ENCODE data around the gene P2RX4. TPM values are rescaled to one million over a fixed set of nuclear protein-coding genes. Genes with fewer than 3 reads are reported as not detected.
"Not testable (repeated sequence)": the region's sequence is repeated elsewhere in the genome, so short reads cannot be mapped to it uniquely, and the experiment has no call there.

The P2RX4 gene
- total RNA-seq, 1 donor from 2014 or later = 4.3 TPM

GRCh38 chr12:121189131-121189530 is 20.8 kb upstream of the P2RX4 start:
- H3K4me3 ChIP-seq = no peak overlapping the region
- DNase-seq (ENCODE audit: low spot score in 2 of 2) = no peak
- H3K36me3 ChIP-seq = no peaks in the 10 kb centered on the region
- H3K9me3 ChIP-seq = no peaks in the 10 kb centered on the region
- intact Hi-C loops (cut with DNase I) = no loop called here
- TF ChIP-seq CTCF (IDR thresholded peaks at IDR 0.05) = no peak
- no peak overlapping the region for H3K27ac ChIP-seq
- H3K4me1 ChIP-seq = no peaks in the 10 kb centered on the region
- H3K27me3 ChIP-seq = no peaks in the 10 kb centered on the region

- Histone ChIP-seq H3K4me1 (no peaks in the 10 kb centered on the region), H3K27me3 (no peaks in the 10 kb centered on the region), H3K36me3 (no peaks in the 10 kb centered on the region), H3K4me3 (no peak overlapping the region), H3K27ac (no peak overlapping the region), H3K9me3 (no peaks in the 10 kb centered on the region)
- intact Hi-C loops (cut with DNase I) = no loop called here
- DNase-seq (ENCODE audit: low spot score in 2 of 2) = no peak
- TF ChIP-seq CTCF (IDR thresholded peaks at IDR 0.05) = no peak
Observed at GRCh38 chr12:121189619-121190155, 20.2 kb upstream of the P2RX4 start.

GRCh38 chr12:121190523-121191031 is 19.4 kb upstream of the P2RX4 start:
- intact Hi-C loops (cut with DNase I) = no loop called here
- no peaks in the 10 kb centered on the region for H3K4me1 ChIP-seq
- no peaks in the 10 kb centered on the region for H3K27me3 ChIP-seq
- no peak overlapping the region for H3K4me3 ChIP-seq
- H3K9me3 ChIP-seq = no peaks in the 10 kb centered on the region
- TF ChIP-seq CTCF (IDR thresholded peaks at IDR 0.05) = no peak
- H3K27ac ChIP-seq = no peak overlapping the region
- DNase-seq (ENCODE audit: low spot score in 2 of 2) = no peak
- no peaks in the 10 kb centered on the region for H3K36me3 ChIP-seq

GRCh38 chr12:121191151-121191550 is 18.8 kb upstream of the P2RX4 start:
- intact Hi-C loops (cut with DNase I) = no loop called here

GRCh38 chr12:121196902-121197301 is 13.0 kb upstream of the P2RX4 start:
- Histone ChIP-seq H3K9me3 (no peaks in the 10 kb centered on the region), H3K4me1 (no peaks in the 10 kb centered on the region), H3K27me3 (no peaks in the 10 kb centered on the region), H3K27ac (no peak overlapping the region), H3K4me3 (no peak overlapping the region), H3K36me3 (no peaks in the 10 kb centered on the region)
- intact Hi-C loops (cut with DNase I) = no loop called here
- no peak for DNase-seq (ENCODE audit: low spot score in 2 of 2)
- TF ChIP-seq CTCF (IDR thresholded peaks at IDR 0.05) = no peak

More at GRCh38 chr12:121191151-121191550, 18.8 kb upstream of the P2RX4 start:
- H3K4me3 ChIP-seq = no peak overlapping the region
- no peak for TF ChIP-seq CTCF (IDR thresholded peaks at IDR 0.05)
- H3K36me3 ChIP-seq = no peaks in the 10 kb centered on the region
- no peak for DNase-seq (ENCODE audit: low spot score in 2 of 2)
- no peak overlapping the region for H3K27ac ChIP-seq
- no peaks in the 10 kb centered on the region for H3K27me3 ChIP-seq
- no peaks in the 10 kb centered on the region for H3K4me1 ChIP-seq
- no peaks in the 10 kb centered on the region for H3K9me3 ChIP-seq

GRCh38 chr12:121198949-121199348 is 11.0 kb upstream of the P2RX4 start:
- DNase-seq (ENCODE audit: low spot score in 2 of 2) = no peak
- intact Hi-C loops (cut with DNase I) = no loop called here

GRCh38 chr12:121201140-121201539 is 8.8 kb upstream of the P2RX4 start:
- H3K27ac ChIP-seq; H3K9me3 ChIP-seq; DNase-seq (ENCODE audit: low spot score in 2 of 2); H3K4me3 ChIP-seq; H3K27me3 ChIP-seq; H3K4me1 ChIP-seq; intact Hi-C loops (cut with DNase I); H3K36me3 ChIP-seq: not testable (repeated sequence)

More at GRCh38 chr12:121198949-121199348, 11.0 kb upstream of the P2RX4 start:
- H3K4me3 ChIP-seq = no peak overlapping the region
- no peaks in the 10 kb centered on the region for H3K9me3 ChIP-seq
- H3K4me1 ChIP-seq = no peaks in the 10 kb centered on the region
- TF ChIP-seq CTCF (IDR thresholded peaks at IDR 0.05) = no peak
- no peak overlapping the region for H3K27ac ChIP-seq
- no peaks in the 10 kb centered on the region for H3K27me3 ChIP-seq
- H3K36me3 ChIP-seq = no peaks in the 10 kb centered on the region

Data from ascending aorta (tissue), 2 donors.